ENCODE results near the gene PACC1.
A peak's percentile ranks its signal among the peaks of the same experiment; 100 is the strongest.

Gene PACC1

DNA sequence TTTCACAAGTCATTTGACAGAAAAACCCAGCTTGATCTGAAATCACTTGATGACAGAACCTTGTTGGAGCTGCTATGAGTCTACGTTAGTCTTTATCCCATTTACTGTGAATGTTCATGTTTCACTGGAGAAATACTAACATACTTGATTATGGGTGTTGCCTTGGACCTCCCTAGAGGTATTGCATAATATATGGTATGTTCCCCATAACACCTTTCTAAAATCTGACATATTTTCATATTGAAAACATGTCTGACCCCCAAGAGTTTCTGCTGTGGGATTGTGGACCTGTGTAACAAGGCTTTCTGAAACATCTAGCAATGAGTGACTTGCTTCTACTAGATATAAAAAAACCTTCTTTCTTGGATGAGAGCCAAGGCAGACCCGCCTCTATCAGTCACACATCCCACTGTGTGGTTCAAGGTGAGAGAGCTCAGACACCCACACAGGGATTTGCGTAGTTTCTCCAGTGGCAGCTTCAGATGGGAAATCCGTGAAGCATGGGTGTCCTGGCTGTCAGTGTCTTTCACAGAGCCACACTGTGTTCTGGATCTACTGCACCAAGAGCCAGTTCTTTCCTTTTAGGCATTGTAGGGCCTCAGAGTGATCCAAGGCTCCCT, 22.6 kb upstream of the PACC1 start:
- no peak for DNase-seq

DNA sequence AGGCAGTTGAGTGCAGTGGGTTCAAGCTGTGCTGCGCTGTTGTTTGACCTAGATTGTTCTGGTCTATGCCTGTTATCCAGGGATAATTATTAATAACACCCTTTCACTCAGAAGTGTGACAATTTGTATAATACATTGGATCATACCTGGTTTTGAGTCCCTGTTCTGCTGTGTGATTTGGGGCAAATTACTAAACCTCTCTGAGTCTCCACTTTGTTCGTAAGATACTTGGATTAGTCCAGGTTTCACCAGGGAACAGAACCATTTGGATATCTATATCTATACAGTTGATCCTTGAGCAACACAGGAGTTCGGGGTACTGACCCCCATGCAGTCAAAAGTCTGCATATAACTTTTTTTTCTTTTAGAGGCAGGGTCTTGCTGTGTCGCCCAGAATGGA, 20.3 kb upstream of the PACC1 start:
- DNase-seq, result no peak

DNA sequence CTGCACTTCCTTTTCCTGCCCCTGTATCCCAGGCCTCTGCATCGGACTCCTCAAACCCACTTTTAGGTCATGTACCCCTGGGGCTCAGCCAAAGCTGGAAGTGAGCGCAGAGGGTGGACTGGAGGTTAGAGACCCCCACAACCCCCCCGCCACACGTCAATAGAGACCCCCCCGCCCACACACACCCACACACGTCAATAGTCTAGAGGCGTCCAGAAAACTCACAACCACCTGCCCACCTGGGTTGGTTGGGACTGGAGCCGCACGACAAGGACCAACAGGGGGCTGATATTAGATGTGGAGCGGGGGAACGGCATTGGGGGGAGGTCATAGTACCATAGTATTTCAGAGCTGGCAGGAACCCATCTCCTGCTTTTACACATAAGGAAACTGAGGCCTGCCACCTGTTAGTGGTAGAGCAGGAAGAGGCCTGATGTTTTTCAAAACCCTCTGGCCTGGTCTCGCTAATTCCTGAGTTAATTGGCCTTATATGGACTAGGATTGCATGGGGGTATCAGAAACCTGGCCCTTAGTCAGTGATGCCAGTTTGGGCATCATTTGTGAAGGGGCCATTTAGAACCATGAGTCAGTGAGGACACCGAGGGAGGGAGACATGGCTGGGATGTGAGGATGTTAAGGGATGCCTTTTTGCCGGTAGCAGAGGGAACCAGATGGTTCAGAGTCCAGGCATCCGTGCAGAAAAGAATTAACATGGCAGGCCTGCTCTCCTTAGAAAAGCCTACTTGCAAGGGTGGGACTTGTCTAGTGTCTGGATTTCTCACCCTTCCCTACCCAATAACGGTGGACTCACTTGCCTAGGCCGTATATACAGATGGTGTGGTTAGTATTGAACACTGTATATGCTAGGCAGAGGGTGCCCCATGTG, 19.1 kb upstream of the PACC1 start:
- DNase-seq, result no peak

DNA sequence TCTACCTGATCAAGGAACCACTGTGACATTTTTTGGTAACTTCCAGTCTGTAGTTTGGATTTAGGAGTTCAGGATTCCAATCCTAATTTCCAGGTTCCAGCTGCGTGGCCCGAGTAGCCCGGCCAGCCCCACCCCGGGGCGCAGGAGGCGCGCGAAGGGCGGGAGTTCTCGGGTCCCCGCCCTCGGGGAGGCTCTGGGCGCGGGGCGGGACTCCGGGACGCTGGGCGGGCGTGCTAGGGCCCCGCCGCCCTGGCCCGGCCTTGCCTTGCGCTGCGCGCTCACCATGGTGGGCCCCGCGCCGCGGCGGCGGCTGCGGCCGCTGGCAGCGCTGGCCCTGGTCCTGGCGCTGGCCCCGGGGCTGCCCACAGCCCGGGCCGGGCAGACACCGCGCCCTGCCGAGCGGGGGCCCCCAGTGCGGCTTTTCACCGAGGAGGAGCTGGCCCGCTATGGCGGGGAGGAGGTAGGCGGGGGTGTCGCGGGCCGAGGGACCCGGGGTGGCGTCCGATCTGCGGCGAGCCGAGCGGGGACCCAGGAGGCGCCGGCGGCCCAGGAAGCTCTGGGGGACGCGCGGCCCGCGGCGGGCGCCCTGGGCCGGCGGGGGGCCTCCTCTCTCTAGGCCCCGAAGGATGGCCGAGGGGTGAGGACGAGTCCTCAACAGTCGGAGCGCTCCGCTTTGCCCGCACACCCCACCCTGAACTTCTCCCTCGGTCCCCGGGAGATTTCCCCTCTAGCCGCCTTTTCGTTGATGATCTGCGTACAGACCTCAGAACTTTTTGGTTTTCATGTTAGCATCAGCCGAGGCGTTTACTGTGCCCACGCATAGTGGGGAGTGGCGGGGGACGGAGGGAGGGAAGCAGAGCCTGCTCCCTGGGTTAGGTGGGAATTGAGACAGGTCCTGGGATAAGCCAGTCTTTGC, 18.2 kb upstream of the PACC1 start, which contains the start of gene NENF:
Gene NENF, plus strand, starts transcription at position 260 of the 916 bp plus-strand sequence. Its CDS starts 24 bp downstream, at position 284.
- DNase-seq, result peak; percentile 78

DNA sequence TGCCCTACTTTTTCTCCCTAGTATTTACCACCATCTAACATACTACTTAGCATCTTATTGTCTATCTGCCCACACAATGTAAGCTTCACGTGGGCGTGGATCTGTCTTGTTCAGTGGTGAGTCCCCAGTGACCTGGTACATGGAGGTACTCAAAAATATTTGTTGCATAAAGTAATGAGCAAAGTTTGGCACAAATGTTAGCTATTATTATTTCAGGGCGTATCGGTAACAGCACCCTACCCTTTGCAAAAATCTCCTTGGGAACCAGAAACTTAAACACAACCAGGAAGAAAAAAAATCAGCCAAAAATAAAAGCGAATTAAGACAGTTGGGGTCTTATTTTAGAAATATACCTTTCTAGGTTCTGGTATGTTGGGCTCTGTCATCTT, 17.6 kb upstream of the PACC1 start:
- no peak for DNase-seq

- no peak for DNase-seq
Measured at GRCh38 chr1:212431644-212432043, 17.0 kb upstream of the PACC1 start.

GRCh38 chr1:212430955-212431394, 16.3 kb upstream of the PACC1 start:
- DNase-seq, result peak; percentile 38

- DNase-seq, result no peak
Measured at GRCh38 chr1:212430416-212430815, 15.7 kb upstream of the PACC1 start.

- no peak for DNase-seq
Measured at GRCh38 chr1:212428496-212428895, 13.8 kb upstream of the PACC1 start.

- DNase-seq, result no peak
Measured at GRCh38 chr1:212423879-212424278, 9.2 kb upstream of the PACC1 start.

DNA sequence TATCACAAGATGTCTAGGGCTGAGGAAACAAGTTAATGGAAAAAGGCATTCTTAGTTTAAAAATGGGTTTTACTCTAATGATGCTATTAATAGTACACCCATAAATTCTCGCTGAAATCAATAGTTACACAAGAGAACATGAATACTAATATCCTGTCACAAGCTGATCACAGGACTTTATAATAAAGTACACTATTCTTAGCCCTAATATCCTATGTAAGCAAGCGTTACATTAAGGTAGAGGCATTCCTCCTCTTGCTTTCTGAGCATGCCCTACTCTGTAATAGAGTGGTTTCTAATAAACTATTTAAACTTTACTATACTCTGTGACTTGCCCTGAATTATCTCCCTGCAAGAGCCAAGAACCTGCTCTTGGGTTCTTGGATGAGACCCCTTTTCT, 6.5 kb upstream of the PACC1 start:
- DNase-seq, result no peak

DNA sequence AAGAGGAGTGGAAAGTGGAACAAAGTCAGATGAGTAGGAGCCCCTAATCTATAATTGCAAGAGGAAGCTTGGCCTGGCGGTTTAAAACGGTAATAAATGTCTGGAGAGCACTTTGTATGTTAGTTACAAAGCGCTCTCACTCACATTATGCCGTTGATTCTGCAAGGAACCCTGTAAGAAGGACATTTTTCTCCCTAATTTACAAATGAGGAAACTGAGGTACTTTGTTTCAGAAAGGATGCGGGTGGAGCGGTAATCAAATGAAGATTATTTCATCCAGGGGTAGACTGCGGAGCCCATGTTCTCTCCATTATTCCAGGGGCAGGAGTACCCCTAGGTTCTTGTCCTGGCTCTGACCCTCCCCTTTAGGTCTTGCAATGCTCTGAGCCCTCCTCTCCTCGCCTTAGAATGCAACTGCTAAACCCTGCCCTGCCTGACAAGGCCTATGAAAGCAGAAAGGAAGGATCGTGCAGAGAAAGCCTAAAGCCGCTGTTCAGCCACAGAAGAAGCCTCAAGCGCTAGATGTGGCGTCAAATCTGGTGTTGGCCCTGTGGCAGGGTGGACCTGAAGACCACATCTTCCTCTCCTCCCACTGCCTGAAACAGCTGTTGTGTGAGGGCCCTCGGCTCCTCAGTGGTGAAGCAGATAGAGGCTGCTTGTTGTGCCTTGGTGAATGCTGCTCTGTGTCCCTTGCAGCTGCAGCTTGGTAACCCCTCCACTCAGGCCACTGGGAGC, 588 bp upstream of the PACC1 start:
- no peak for DNase-seq

DNA sequence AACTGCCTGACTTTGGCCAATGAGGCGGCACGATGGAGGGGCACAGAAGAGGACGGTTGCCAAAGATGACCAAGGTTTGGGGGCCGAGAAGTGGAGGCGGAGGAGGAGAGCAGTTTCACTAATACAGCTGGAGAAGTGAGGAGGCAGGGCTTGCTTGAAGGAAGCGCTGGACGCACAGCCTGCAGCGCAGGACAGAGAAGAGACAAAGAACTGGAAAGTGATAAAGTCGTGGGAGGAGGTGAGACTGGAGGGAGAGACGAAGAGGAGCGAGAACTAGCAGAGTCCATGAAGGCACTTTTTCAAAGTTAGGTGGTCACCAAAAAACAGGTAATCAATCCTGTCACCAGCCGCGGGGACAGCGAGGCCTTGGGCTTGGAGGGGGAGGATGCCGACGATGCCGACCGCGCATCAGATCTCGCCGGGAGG, 771 bp downstream of the PACC1 start:
- no peak for DNase-seq

- DNase-seq, result no peak
Measured at GRCh38 chr1:212412374-212412773, 2.3 kb downstream of the PACC1 start.

GRCh38 chr1:212410231-212410820, 4.4 kb downstream of the PACC1 start:
- DNase-seq, result no peak

- no peak for DNase-seq
Measured at GRCh38 chr1:212402666-212403321, 11.9 kb downstream of the PACC1 start.

DNA sequence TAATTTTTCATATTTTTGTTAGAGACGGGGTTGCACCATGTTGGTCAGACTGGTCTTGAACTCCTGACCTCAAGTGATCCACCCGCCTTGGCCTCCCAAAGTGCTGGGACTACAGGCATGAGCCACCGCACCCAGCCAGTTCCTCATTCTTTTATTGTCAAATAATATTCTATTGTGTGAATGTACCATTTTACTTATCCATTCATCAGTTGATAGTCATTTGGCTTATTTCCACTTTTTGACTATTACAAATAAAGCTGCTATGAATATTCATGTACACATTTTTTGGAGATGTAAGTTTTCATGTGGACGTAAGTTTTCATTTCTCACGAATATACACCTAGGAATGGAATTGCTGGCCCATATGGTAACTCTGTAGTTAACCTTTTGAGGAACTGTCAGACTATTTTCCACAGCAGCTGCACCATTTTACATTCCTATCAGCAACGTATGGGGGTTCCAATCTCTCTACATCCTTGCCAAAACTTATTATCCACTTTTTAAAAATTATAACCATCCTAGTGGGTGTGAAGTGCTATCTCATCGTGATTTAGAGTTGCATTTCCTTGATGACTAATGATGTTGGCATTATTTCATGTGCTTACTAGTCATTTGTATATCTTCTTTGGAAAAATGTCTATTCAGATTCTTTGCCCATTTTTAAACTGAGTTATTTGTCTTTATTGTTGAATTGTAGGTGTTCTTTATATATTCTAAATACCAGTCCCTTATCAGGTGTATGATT, 12.7 kb downstream of the PACC1 start:
- DNase-seq, result no peak

DNA sequence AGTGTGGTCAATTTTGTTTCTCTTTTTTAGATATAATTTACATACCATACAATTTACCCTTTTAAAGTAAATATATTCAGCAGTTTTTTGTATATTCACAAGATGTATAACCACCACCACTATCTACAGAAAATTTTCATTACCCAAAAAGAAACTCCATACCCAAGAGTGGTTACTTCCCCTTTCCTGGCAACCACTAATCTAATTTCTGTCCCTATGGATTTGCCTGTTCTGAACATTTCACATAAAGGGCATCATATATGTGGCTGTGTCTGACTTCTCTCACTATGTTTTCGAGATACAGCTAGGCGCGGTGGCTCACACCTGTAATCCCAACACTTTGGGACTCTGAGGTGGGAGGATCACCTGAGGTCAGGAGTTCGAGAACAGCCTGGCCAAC, 13.6 kb downstream of the PACC1 start:
- DNase-seq, result no peak

- no peak for DNase-seq
Measured at GRCh38 chr1:212397171-212397570, 17.5 kb downstream of the PACC1 start.

GRCh38 chr1:212396638-212397037, 18.0 kb downstream of the PACC1 start:
- DNase-seq, result no peak
